GM23338 (cell line): Measurements from ENCODE around the gene FMOD.

Source experiments
- CTCF ChIP-seq, 2 experiments: fragments of 200-600 bp in 1 of 2; sonication (generic) in 1 of 2; conservative IDR thresholded peaks; 2 replicates each; pipeline versions ENCODE4 v1.5.1 to v1.6.1; 2016 to 2017; ENCODE audit warnings: antibody characterized with exemption in 2 of 2, low read depth in 2 of 2, mild to moderate bottlenecking in 2 of 2, moderate library complexity in 1 of 2
- POLR2AphosphoS5 ChIP-seq: IDR thresholded peaks from 2 replicates; pipeline ENCODE4 v1.6.1; 2016; ENCODE audit warnings: antibody characterized with exemption, low read depth
- REST ChIP-seq: IDR thresholded peaks from one replicate; pipeline ENCODE4 v1.6.1; 2018; ENCODE audit warnings: antibody characterized with exemption; ENCODE audit not compliant: unreplicated experiment

- TF ChIP-seq CTCF (conservative IDR thresholded peaks at IDR 0.05; ENCODE audit: low read depth in 2 of 2) = no peak
- no peak for TF ChIP-seq REST
- TF ChIP-seq POLR2AphosphoS5 = no peak
These were observed 48.0 kb downstream of the FMOD start for GRCh38 chr1:203302894-203303293.
